ENCODE data around the gene HLF. TPM values are rescaled to one million over a fixed set of nuclear protein-coding genes. Genes with fewer than 3 reads are reported as not detected.

The HLF gene
- total and polyA plus RNA-seq, 4 donors, result 8.0 to 59.3 (median 24.6) TPM

- Histone ChIP-seq H3K4me1 (ENCODE audit: control insufficient read depth in 4 of 4, insufficient read depth in 4 of 4, low read length in 3 of 4) (no peaks in the 10 kb centered on the region), H3K36me3 (ENCODE audit: control insufficient read depth in 4 of 4, insufficient read depth in 3 of 4, low read depth in 1 of 4, low read length in 3 of 4) (peaks cover 10 to 71% (median 54%) of the 10 kb centered on the region in 4 donors), H3K4me3 (ENCODE audit: low read depth in 1 of 3, low read length in 3 of 3) (no peak overlapping the region), H3K27me3 (ENCODE audit: control insufficient read depth in 4 of 4, insufficient read depth in 4 of 4, low read length in 3 of 4) (no peaks in the 10 kb centered on the region), H3K27ac (ENCODE audit: low read depth in 1 of 2, low read length in 2 of 2) (no peak overlapping the region), H3K9me3 (ENCODE audit: control insufficient read depth in 4 of 4, low read length in 3 of 4) (no peaks in the 10 kb centered on the region), H3K9ac (ENCODE audit: low read depth in 1 of 2, low read length in 2 of 2) (no peak overlapping the region)
- TF ChIP-seq FOXA1 (IDR thresholded peaks at IDR 0.05) (no peak), GABPA (IDR thresholded peaks at IDR 0.05 in 1 of 2, conservative IDR thresholded peaks at IDR 0.05 in 1 of 2) (no peak), HNF4A (conservative IDR thresholded peaks at IDR 0.05) (no peak), SP1 (IDR thresholded peaks at IDR 0.05) (no peak), REST (IDR thresholded peaks at IDR 0.05) (no peak), CTCF (IDR thresholded peaks at IDR 0.05; ENCODE audit: low read depth, low read length, missing input control) (no peak), ZBTB33 (IDR thresholded peaks at IDR 0.05) (no peak), RXRA (IDR thresholded peaks at IDR 0.05) (no peak), MAX (IDR thresholded peaks at IDR 0.05) (no peak), NR2F2 (IDR thresholded peaks at IDR 0.05) (no peak), RAD21 (IDR thresholded peaks at IDR 0.05) (no peak), TAF1 (conservative IDR thresholded peaks at IDR 0.05) (no peak), HNF4G (IDR thresholded peaks at IDR 0.05) (no peak), YY1 (IDR thresholded peaks at IDR 0.05) (no peak)
- 88% methylated on average over 2 of the region's 2 CpGs for WGBS
- DNase-seq (ENCODE audit: low spot score), result no peak
These were observed 51.7 kb downstream of the HLF start for GRCh38 chr17:55316499-55316898.

- Histone ChIP-seq H3K36me3 (ENCODE audit: control insufficient read depth in 4 of 4, insufficient read depth in 3 of 4, low read depth in 1 of 4, low read length in 3 of 4) (peaks cover 10 to 74% (median 57%) of the 10 kb centered on the region in 4 donors), H3K4me1 (ENCODE audit: control insufficient read depth in 4 of 4, insufficient read depth in 4 of 4, low read length in 3 of 4) (no peaks in the 10 kb centered on the region), H3K27me3 (ENCODE audit: control insufficient read depth in 4 of 4, insufficient read depth in 4 of 4, low read length in 3 of 4) (no peaks in the 10 kb centered on the region), H3K27ac (ENCODE audit: low read depth in 1 of 2, low read length in 2 of 2) (no peak overlapping the region), H3K4me3 (ENCODE audit: low read depth in 1 of 3, low read length in 3 of 3) (no peak overlapping the region), H3K9me3 (ENCODE audit: control insufficient read depth in 4 of 4, low read length in 3 of 4) (no peaks in the 10 kb centered on the region), H3K9ac (ENCODE audit: low read depth in 1 of 2, low read length in 2 of 2) (no peak overlapping the region)
- TF ChIP-seq FOXA2 (IDR thresholded peaks at IDR 0.05) (no peak), FOXA1 (IDR thresholded peaks at IDR 0.05) (no peak), MAX (IDR thresholded peaks at IDR 0.05) (no peak), NR2F2 (IDR thresholded peaks at IDR 0.05) (no peak), HNF4G (IDR thresholded peaks at IDR 0.05) (no peak), GABPA (IDR thresholded peaks at IDR 0.05 in 1 of 2, conservative IDR thresholded peaks at IDR 0.05 in 1 of 2) (no peak), REST (IDR thresholded peaks at IDR 0.05) (no peak), YY1 (IDR thresholded peaks at IDR 0.05) (no peak)
- 79% methylated on average over 3 of the region's 3 CpGs for WGBS
- DNase-seq (ENCODE audit: low spot score), result no peak
These were observed 52.5 kb downstream of the HLF start for GRCh38 chr17:55317284-55317683.

Measured in liver (tissue), 9 donors.